CD4-positive, alpha-beta T cell (primary cell): ENCODE measurements around the gene FBL. TPM values are rescaled to one million over a fixed set of nuclear protein-coding genes. Genes with fewer than 3 reads are reported as not detected.

Experiments used
- ATAC-seq: fragments of 200-7000 bp; cut with Tn5 transposase; one replicate; pipeline ENCODE4 v1.10.0; 2022; ENCODE audit warnings: mild to moderate bottlenecking; ENCODE audit not compliant: poor library complexity
- CTCF ChIA-PET: fragments of 350-600 bp; sonication (Branson Sonifier 250); formaldehyde crosslinking; loops from one replicate; lab custom pipeline; 2021; ENCODE audit warnings: antibody characterized with exemption, inconsistent platforms; lab: Charles Lee
- POLR2A ChIA-PET: fragments of 350-600 bp; sonication (Branson Sonifier 250); formaldehyde crosslinking; loops from one replicate; lab custom pipeline; 2021; ENCODE audit warnings: antibody characterized with exemption, inconsistent platforms; lab: Charles Lee
- DNase-seq, 14 experiments: peaks; one replicate each; pipeline ENCODE4 v3.0.0-alpha.2; 2013 to 2020; ENCODE audit warnings: mixed read lengths in 2 of 14
- H3K27ac ChIP-seq, 2 donors: one replicate each; pipeline versions ENCODE4 v1.5.1 to v1.7.0; 2013; ENCODE audit warnings: low read length in 2 of 2, low read depth in 1 of 2, mild to moderate bottlenecking in 1 of 2
- H3K27me3 ChIP-seq, 2 experiments: 1 replicate in 1 of 2; 2 replicates in 1 of 2; pipeline versions ENCODE4 v1.6.1 to v1.7.0; 2013; ENCODE audit warnings: low read length in 2 of 2, control low read depth in 1 of 2, mild to moderate bottlenecking in 1 of 2, moderate library complexity in 1 of 2; ENCODE audit not compliant: insufficient read depth in 2 of 2, control insufficient read depth in 1 of 2
- H3K36me3 ChIP-seq: one replicate; pipeline ENCODE4 v1.6.1; 2013; ENCODE audit warnings: low read length, control low read depth; ENCODE audit not compliant: insufficient read depth
- H3K4me1 ChIP-seq: one replicate; pipeline ENCODE4 v1.6.1; 2013; ENCODE audit warnings: low read length, control low read depth; ENCODE audit not compliant: insufficient read depth
- H3K4me3 ChIP-seq: one replicate; pipeline ENCODE4 v1.5.1; 2013; ENCODE audit warnings: mild to moderate bottlenecking, low read length, moderate library complexity
- H3K9me3 ChIP-seq, 2 experiments: 1 replicate in 1 of 2; 2 replicates in 1 of 2; pipeline versions ENCODE4 v1.6.1 to v1.7.0; 2013; ENCODE audit warnings: low read length in 2 of 2, mild to moderate bottlenecking in 2 of 2, control low read depth in 1 of 2, moderate library complexity in 1 of 2; ENCODE audit not compliant: control insufficient read depth in 1 of 2, insufficient read depth in 1 of 2
- H3K27ac Mint-ChIP-seq: one replicate; pipeline ENCODE4 v1.8.0; 2020; ENCODE audit warnings: mixed read lengths
- H3K27me3 Mint-ChIP-seq: one replicate; pipeline ENCODE4 v1.8.0; 2021; ENCODE audit warnings: mixed read lengths
- H3K36me3 Mint-ChIP-seq: one replicate; pipeline ENCODE4 v1.8.0; 2021; ENCODE audit warnings: low read depth, mixed read lengths
- H3K4me1 Mint-ChIP-seq: one replicate; pipeline ENCODE4 v1.8.0; 2021; ENCODE audit warnings: low read depth, mixed read lengths
- H3K4me3 Mint-ChIP-seq: one replicate; pipeline ENCODE4 v1.8.0; 2020; ENCODE audit warnings: mild to moderate bottlenecking, mixed read lengths
- H3K9me3 Mint-ChIP-seq: one replicate; pipeline ENCODE4 v1.8.0; 2020; ENCODE audit warnings: mixed read lengths
- intact Hi-C, 2 experiments: fragments of 100-400 bp; cut with DNase I in 1 of 2; cut with micrococcal nuclease in 1 of 2; formaldehyde crosslinking; loops; one replicate each; pipeline versions ENCODE4 v1.15.1 to v1.9.0; 2023 to 2025; cut with DNase I, micrococcal nuclease
- total RNA-seq, 174 experiments: library from RNA in 2 of 174; stranded (reverse) in 2 of 174; gene quantifications; one replicate each; pipeline ENCODE4 v1.2.3 and lab custom pipeline; 2021 to 2026
- TF ChIP-seq, protein P1 (sequence below): fragments of 200-600 bp; IDR thresholded peaks from one replicate; pipeline ENCODE4 v1.8.0; 2022; ENCODE audit warnings: antibody characterized with exemption, mild to moderate bottlenecking

Gene FBL
- total RNA-seq, 2 experiments from 2014 or later, result 267 to 287 TPM

- Histone ChIP-seq H3K4me3 (no peak overlapping the region), H3K27me3 (no peaks in the 10 kb centered on the region), H3K4me1 (no peaks in the 10 kb centered on the region), H3K9me3 (no peaks in the 10 kb centered on the region), H3K27ac (no peak overlapping the region), H3K36me3 (peaks cover 3% of the 10 kb centered on the region)
- Mint-ChIP-seq H3K4me3 (no peak overlapping the region), H3K27me3 (no peaks in the 10 kb centered on the region), H3K36me3 (peaks cover 76% of the 10 kb centered on the region), H3K27ac (no peak overlapping the region), H3K4me1 (no peaks in the 10 kb centered on the region), H3K9me3 (no peaks in the 10 kb centered on the region)
- no peak for DNase-seq
- POLR2A ChIA-PET, result no interaction called here
- intact Hi-C loops, result no loop called here
- CTCF ChIA-PET, result no interaction called here
- ATAC-seq, result no peak
- TF ChIP-seq, protein P1, sequence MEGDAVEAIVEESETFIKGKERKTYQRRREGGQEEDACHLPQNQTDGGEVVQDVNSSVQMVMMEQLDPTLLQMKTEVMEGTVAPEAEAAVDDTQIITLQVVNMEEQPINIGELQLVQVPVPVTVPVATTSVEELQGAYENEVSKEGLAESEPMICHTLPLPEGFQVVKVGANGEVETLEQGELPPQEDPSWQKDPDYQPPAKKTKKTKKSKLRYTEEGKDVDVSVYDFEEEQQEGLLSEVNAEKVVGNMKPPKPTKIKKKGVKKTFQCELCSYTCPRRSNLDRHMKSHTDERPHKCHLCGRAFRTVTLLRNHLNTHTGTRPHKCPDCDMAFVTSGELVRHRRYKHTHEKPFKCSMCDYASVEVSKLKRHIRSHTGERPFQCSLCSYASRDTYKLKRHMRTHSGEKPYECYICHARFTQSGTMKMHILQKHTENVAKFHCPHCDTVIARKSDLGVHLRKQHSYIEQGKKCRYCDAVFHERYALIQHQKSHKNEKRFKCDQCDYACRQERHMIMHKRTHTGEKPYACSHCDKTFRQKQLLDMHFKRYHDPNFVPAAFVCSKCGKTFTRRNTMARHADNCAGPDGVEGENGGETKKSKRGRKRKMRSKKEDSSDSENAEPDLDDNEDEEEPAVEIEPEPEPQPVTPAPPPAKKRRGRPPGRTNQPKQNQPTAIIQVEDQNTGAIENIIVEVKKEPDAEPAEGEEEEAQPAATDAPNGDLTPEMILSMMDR, result no peak
Observed at GRCh38 chr19:39867133-39867532, 21.0 kb upstream of the FBL start.

DNA sequence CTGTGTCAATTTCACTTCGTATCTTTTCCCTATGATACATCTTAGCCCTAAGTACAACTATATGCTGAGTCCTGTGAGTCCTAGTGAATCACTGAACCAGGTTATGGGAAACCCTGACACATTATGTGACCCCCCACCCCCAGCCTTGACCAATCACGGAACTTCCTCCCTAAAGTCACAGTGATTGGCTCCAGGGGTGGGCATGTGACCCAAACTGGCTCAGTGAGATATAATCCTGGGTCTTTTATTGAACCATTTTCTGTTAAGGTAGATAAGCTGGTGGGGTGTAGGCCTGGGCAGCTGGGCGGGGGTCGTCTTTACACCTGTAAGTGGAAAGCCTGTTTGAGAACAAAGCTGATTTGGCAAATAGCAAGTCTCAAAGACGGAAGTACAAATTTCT, 19.8 kb upstream of the FBL start:
- ATAC-seq, result no peak
- Mint-ChIP-seq H3K9me3 (no peaks in the 10 kb centered on the region), H3K4me3 (no peak overlapping the region), H3K4me1 (no peaks in the 10 kb centered on the region), H3K27ac (no peak overlapping the region), H3K27me3 (no peaks in the 10 kb centered on the region), H3K36me3 (peaks cover 67% of the 10 kb centered on the region)
- H3K27ac ChIP-seq, result no peak overlapping the region
- peaks cover 3% of the 10 kb centered on the region for H3K36me3 ChIP-seq
- TF ChIP-seq, protein P1, result no peak
- no peaks in the 10 kb centered on the region for H3K4me1 ChIP-seq
- ChIA-PET POLR2A (no interaction called here), CTCF (no interaction called here)
- intact Hi-C loops, result no loop called here
- H3K4me3 ChIP-seq, result no peak overlapping the region
- DNase-seq, result no peak
- H3K27me3 ChIP-seq, result no peaks in the 10 kb centered on the region
- no peaks in the 10 kb centered on the region for H3K9me3 ChIP-seq

DNA sequence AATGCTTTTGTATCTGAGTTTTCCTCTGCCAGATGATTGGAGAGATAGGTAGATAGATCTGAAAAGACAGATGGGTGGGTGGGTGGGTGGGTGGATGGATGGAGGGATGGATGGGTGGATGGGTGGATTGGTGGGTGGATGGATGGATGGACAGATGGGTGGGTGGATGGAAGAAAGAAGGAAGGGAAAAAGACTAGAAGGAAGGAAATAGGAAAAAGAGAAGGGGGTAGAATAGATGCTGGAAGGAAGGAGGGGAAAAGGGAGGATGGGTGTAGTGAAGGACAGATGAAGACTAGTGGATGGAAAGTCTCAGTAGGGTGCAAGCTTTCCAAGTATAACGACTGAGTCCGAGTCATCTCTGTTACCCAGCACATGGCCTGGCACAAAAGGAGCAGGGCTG, 19.0 kb upstream of the FBL start:
- no peak overlapping the region for H3K4me3 Mint-ChIP-seq
- no peaks in the 10 kb centered on the region for H3K4me1 ChIP-seq
- POLR2A ChIA-PET, result no interaction called here
- H3K4me1 Mint-ChIP-seq, result no peaks in the 10 kb centered on the region
- H3K27ac Mint-ChIP-seq, result no peak overlapping the region
- DNase-seq (no peak), ATAC-seq (no peak)
- no peaks in the 10 kb centered on the region for H3K9me3 ChIP-seq
- H3K27me3 Mint-ChIP-seq, result no peaks in the 10 kb centered on the region
- H3K27me3 ChIP-seq, result no peaks in the 10 kb centered on the region
- no peak overlapping the region for H3K27ac ChIP-seq
- peaks cover 3% of the 10 kb centered on the region for H3K36me3 ChIP-seq
- CTCF ChIA-PET, result no interaction called here
- peaks cover 64% of the 10 kb centered on the region for H3K36me3 Mint-ChIP-seq
- TF ChIP-seq, protein P1, result no peak
- intact Hi-C loops, result no loop called here
- no peaks in the 10 kb centered on the region for H3K9me3 Mint-ChIP-seq
- H3K4me3 ChIP-seq, result no peak overlapping the region
